ENCODE results near the gene ACSF2.

The ACSF2 gene

DNA sequence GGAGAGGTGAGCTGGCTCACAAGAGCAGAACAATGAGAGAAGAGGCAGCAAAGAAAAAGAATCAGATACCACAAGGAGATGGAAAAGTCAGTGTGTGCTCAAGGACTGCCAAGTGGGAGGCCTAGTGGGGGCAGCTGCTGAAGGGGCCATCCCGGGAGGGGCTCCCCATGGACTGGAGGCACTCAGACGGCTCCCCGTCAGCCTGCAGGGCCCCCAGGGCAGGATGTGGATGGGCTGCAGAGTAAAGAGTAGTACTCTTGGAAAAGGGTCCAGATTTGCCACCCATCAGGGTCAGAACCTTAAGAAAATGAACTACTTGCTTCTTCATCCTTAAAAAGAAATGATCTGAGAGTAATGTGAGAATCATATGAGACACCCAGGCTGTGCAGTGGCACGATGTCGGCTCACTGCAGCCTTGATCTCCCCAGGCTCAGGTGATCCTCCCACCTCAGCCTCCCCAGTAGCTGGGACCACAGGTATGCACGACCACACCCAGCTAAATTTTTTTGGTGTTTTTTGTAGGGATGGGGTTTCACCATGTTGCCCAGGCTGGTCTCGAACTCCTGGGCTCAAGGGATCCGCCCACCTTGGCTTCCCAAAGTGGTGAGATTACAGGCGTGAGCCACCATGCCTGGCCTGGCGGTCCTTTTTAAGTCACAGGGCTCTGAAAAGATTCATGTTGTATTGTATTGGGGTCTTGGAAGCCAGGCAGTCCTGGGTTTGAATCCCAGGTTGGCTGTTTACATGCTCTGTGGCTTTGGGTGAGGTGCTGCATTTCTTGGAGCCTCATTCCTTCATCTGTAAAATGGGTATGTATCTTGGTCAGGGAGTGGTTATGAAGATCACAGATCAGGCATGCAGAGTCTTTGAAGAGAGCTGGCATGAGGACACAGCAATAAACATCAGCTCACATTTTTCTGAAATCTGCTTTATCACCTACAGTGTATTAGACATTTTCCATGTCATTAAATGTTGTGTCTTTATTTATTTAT, 15.1 kb downstream of the ACSF2 start:
- DNase-seq: no peak

- no peak for DNase-seq
These were observed 17.5 kb downstream of the ACSF2 start for GRCh38 chr17:50443505-50443974.

DNA sequence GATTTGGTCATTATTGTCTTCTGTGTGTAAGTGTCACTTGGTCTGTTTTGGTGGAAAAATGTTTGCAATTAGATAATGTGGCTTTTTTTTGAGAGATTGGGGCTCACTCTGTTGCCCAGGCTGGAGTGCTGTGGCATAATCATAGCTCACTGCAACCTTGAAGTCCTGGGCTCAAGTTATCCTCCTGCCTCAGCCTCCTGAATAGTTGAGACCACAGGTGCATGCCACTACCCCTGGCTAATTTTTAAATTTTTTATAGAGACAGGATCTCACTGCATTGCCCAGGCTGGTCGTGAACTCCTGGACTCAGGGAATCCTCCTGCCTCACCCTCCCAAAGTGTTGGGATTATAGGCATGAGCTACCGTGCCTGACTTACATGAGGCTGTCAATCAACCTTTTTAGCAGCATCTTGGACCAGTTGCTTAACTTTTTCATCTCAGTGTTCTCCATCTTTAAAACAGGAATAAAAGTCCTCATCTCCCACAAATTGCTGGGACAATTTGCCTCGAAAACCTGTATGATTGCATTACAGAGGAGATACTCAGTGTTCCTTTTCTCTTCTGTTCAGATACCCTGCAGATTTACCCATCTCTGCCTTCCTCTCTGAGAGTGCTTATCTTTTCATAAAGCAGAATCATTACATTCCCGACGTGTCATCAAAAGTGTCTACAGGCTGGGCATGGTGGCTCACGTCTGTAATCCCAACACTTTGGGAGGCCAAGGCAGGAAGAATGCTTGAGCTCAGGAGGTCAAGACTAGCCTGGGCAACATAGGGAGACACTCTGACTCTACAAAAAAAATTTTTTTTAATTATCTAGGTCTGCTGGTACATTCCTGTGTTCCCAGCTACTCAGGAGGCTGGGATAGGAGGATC, 19.1 kb downstream of the ACSF2 start:
- DNase-seq: no peak

DNA sequence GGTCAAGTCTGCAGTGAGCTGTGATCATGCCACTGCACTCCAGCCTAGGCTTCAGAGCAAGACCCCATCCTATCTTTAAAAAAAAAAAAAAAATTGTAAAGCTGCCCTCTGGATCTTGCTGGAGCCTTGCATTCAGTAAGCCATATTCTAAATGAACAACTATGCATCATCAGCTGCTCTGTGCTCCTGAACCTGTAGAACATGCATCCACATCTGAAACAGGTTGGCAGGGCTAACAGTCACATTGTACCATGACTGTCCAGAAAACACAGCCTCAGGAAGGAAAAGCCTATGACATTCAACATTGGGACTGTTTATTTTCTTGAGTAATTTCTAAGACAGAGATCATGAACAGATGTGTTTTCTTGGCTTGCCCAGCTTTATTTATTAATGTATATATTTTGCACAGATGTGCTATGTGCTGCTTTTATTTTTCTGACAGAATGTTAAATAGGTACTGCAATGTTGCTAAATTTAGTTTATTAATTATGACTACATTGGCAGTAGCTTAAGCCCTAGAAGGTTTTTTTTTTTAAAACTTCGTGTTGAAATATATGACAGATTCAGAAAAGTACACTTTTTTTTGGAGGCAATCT, 19.8 kb downstream of the ACSF2 start:
- no peak for DNase-seq

GRCh38 chr17:50447870-50448595, 22.0 kb downstream of the ACSF2 start:
- DNase-seq: no peak

GRCh38 chr17:50448643-50449042, 22.6 kb downstream of the ACSF2 start:
- no peak for DNase-seq

GRCh38 chr17:50451943-50452629, 26.1 kb downstream of the ACSF2 start:
- DNase-seq: no peak

DNA sequence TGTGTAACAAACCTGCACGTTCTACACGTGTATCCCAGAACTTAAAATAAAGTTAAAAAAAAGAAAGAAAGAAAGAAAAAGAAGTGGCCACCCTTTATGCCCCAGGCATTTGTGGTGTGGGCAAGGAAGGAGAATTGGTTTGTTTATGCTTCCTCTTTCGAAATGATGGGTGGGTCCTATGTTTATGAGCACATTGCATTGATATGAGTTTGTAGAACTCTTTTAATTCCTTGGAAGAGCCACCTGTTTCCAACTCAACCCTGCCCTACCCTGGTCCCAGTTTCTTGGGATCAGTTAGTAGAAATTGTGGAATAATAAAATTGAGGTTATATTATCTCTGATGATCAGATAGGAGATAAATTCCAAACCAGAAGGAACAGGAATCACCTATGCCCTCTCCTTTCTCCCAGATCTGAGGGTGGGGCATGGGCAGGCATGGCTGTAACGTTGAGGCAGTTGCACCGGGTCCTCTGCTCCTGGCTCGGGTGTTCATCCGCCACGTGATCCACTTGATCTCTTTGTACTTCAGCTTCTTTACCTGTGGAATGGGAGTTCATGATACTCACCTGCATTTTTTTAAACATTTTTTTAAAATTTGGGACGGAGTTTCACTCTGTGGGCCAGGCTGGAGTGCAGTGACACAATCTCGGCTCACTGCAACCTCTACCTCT, 26.7 kb downstream of the ACSF2 start:
- DNase-seq: no peak

- no peak for DNase-seq
These were observed 27.9 kb downstream of the ACSF2 start for GRCh38 chr17:50453901-50454300.

- DNase-seq: no peak
These were observed 31.6 kb downstream of the ACSF2 start for GRCh38 chr17:50457621-50458020.

DNA sequence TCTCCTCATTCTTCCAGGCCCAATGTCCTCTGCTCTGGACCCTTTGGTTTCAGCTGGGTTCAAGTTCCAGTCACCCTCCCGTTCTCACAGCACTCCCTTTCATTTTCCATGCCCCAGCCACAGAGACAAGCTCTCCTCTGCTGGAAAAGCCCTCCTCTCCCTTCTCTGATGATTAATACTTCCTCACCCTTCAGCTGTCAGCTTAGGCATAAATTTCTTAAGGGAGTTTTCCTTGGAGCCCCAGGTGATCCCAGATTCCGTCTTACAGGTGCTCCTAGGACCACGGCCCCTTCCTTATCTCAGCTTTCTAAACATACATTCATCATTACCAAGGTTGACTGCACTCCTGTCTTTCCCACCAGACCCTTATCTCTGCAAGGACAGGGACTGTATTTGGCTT, 32.3 kb downstream of the ACSF2 start:
- DNase-seq: no peak

- DNase-seq: no peak
These were observed 33.0 kb downstream of the ACSF2 start for GRCh38 chr17:50458701-50459676.

DNA sequence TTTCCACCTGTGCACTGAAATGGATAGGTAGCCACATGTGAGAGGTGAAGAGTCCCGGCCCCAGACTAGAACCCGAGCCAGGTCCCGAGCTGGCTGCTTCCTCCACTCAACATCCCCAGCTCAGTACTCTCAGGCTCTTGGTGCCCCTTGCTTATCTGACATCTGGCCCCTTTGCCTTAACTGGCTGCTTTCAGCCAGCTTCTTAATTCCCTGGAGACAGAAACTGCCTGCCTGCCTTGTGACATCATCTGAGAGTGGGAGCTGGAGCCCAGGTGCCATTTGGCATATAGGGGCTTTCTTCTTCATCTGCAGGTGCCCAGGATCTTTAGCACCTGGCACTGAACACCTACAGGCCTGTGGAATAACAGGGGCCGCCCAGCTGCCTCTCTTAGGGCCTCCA, 33.7 kb downstream of the ACSF2 start:
- no peak for DNase-seq

DNA sequence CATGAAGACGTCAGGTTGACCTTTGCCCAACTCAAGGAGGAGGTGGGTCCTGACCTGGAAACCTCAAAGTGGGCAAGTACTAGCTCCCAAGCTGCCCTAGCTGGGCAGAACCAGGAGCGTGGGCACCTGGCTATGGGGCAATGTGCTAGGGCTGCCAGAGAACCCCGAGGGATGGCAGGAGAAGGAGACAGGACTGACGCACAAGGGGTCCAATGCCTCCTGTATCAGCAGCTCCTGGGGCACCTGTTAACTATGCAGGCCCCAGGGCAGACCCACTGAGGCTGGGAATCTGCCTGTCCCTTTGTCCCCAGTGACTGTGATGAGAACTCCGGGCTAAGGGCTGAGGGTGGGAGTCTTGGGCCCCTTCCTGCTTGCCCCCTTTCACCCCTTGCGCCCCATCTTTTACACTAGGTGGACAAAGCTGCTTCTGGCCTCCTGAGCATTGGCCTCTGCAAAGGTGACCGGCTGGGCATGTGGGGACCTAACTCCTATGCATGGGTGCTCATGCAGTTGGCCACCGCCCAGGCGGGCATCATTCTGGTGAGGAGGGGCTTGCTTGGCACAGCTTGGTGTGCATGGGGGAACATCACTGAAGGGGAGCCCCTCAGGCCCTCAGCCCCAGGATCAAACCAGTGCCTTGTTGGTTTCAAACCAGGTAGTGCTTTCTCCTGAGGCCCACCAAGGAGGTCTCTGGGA, 35.0 kb downstream of the ACSF2 start:
- no peak for DNase-seq

DNA sequence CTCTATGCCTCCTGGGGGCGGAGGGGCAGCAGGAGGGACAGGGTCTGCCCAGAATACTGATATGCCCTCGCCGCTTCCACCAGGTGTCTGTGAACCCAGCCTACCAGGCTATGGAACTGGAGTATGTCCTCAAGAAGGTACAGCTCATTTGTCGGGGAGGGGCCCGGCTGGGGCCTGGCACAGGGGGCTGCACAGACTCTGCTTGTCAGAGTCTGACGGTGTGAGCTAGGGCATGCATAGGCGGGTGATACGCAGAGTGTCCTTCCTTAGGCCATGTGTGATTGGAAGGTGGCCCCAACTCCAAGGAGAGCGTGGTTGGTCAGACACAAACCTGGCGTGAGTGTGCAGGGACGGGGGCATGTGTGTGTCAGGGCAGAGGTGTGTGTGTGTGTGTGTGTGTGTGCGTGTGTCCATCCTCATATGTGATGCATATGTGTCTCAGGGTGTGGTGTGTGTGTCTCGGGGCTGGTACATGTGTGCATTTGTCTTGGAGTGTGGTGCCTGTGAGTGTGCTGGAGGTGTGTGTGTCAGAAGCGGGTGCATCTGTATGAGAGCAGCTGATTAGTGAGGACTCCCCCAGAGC, 35.6 kb downstream of the ACSF2 start:
- DNase-seq: no peak

DNA sequence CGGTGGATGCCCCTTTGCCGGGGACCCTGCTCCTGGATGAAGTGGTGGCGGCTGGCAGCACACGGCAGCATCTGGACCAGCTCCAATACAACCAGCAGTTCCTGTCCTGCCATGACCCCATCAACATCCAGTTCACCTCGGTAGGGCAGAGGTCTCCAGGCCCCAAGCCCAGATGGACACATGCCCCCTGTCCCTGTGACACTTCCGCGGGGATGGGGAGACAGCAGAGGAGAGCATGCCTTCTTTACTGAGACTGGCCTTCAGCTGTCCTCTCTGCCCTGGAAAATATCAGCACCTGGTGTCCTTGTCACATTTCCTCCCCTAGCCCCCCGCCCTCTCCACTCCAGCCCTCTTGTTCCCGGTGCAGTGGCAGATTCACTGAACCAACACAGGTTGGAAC, 36.4 kb downstream of the ACSF2 start:
- DNase-seq: no peak

GRCh38 chr17:50464121-50464520, 38.1 kb downstream of the ACSF2 start:
- DNase-seq: no peak

- DNase-seq: no peak
These were observed 38.7 kb downstream of the ACSF2 start for GRCh38 chr17:50464736-50465135.

GRCh38 chr17:50465171-50465570, 39.2 kb downstream of the ACSF2 start:
- peak; percentile 21 for DNase-seq

Data from NCI-H1105 (cell line).